SK-N-SH treated with all-trans-retinoic acid at 6 μM for 48 hours (cell line): ENCODE measurements around the gene AHCYL2.

ENCODE experiments used
- ATAC-seq: fragments of 200-7000 bp; cut with Tn5 transposase; 3 replicates; pipeline ENCODE4 v1.9.1; 2020; ENCODE audit warnings: mild to moderate bottlenecking, moderate library complexity
- ARNTL ChIP-seq: fragments of 450-650 bp; formaldehyde crosslinking; IDR thresholded peaks from 2 replicates; pipeline ENCODE4 v1.5.0; 2020; ENCODE audit warnings: low read depth, mild to moderate bottlenecking, moderate library complexity, borderline replicate concordance
- BACH2 ChIP-seq: fragments of 250-450 bp; sonication (Bioruptor Pico); IDR thresholded peaks from 2 replicates; pipeline ENCODE4 v1.9.0; 2021; ENCODE audit warnings: mild to moderate bottlenecking, borderline replicate concordance
- CSDC2 ChIP-seq: fragments of 250-450 bp; sonication (Bioruptor Pico); IDR thresholded peaks from 2 replicates; pipeline ENCODE4 v1.5.0; 2020; ENCODE audit warnings: mild to moderate bottlenecking, moderate library complexity
- CSRNP3 ChIP-seq: fragments of 250-450 bp; sonication (Bioruptor Pico); IDR thresholded peaks from 2 replicates; pipeline ENCODE4 v1.5.1; 2021; ENCODE audit warnings: mild to moderate bottlenecking, moderate library complexity
- ESRRG ChIP-seq: fragments of 250-450 bp; sonication (Bioruptor Pico); IDR thresholded peaks from 2 replicates; pipeline ENCODE4 v1.6.1; 2021; ENCODE audit warnings: mild to moderate bottlenecking
- ISL1 ChIP-seq: fragments of 250-450 bp; sonication (Bioruptor Pico); IDR thresholded peaks from 2 replicates; pipeline ENCODE4 v2.1.2; 2022; ENCODE audit warnings: mild to moderate bottlenecking, moderate library complexity
- OSR1 ChIP-seq: fragments of 250-450 bp; sonication (Bioruptor Pico); IDR thresholded peaks from 2 replicates; pipeline ENCODE4 v1.8.0; 2022; ENCODE audit warnings: moderate library complexity, mild to moderate bottlenecking, inconsistent platforms
- RARB ChIP-seq: fragments of 250-450 bp; sonication (Bioruptor Pico); IDR thresholded peaks from 2 replicates; pipeline ENCODE4 v1.8.0; 2021; ENCODE audit warnings: mild to moderate bottlenecking, moderate library complexity
- TOX ChIP-seq: fragments of 250-450 bp; sonication (Bioruptor Pico); IDR thresholded peaks from 2 replicates; pipeline ENCODE4 v1.8.0; 2021; ENCODE audit warnings: mild to moderate bottlenecking, moderate library complexity, borderline replicate concordance
- ZC3H10 ChIP-seq: fragments of 250-450 bp; sonication (Bioruptor Pico); IDR thresholded peaks from 2 replicates; pipeline ENCODE4 v1.5.1; 2021; ENCODE audit warnings: mild to moderate bottlenecking, moderate library complexity
- ZFP3 ChIP-seq: fragments of 250-450 bp; sonication (Bioruptor Pico); IDR thresholded peaks from 2 replicates; pipeline ENCODE4 v1.5.0; 2020; ENCODE audit warnings: mild to moderate bottlenecking, moderate library complexity
- ZFP30 ChIP-seq: fragments of 450-650 bp; formaldehyde crosslinking; IDR thresholded peaks from 2 replicates; pipeline ENCODE4 v1.5.0; 2022; ENCODE audit warnings: mild to moderate bottlenecking, moderate library complexity
- ZNF565 ChIP-seq: fragments of 450-650 bp; formaldehyde crosslinking; conservative IDR thresholded peaks from 2 replicates; pipeline ENCODE4 v1.5.0; 2020; ENCODE audit warnings: low read depth, mild to moderate bottlenecking, moderate library complexity
- ZNF70 ChIP-seq: fragments of 450-650 bp; formaldehyde crosslinking; IDR thresholded peaks from 2 replicates; pipeline ENCODE4 v1.5.0; 2020; ENCODE audit warnings: mild to moderate bottlenecking, moderate library complexity
- ZNF8 ChIP-seq: fragments of 450-650 bp; formaldehyde crosslinking; IDR thresholded peaks from 2 replicates; pipeline ENCODE4 v1.5.0; 2020; ENCODE audit warnings: mild to moderate bottlenecking, moderate library complexity
- TF ChIP-seq, protein P1 (sequence below): fragments of 250-450 bp; sonication (Bioruptor Pico); IDR thresholded peaks from 2 replicates; pipeline ENCODE4 v1.5.0; 2020; ENCODE audit warnings: mild to moderate bottlenecking, moderate library complexity
- TF ChIP-seq, protein P2 (sequence below): fragments of 250-450 bp; sonication (Bioruptor Pico); IDR thresholded peaks from 2 replicates; pipeline ENCODE4 v1.5.1; 2020; ENCODE audit warnings: low read depth, mild to moderate bottlenecking, moderate library complexity
- TF ChIP-seq, protein P3 (sequence below): fragments of 250-450 bp; sonication (Bioruptor Pico); IDR thresholded peaks from 2 replicates; pipeline ENCODE4 v1.8.0; 2021; ENCODE audit warnings: low read depth, mild to moderate bottlenecking, moderate library complexity, borderline replicate concordance
- TF ChIP-seq, protein P4 (sequence below): fragments of 250-450 bp; sonication (Bioruptor Pico); IDR thresholded peaks from 2 replicates; pipeline ENCODE4 v1.8.0; 2020; ENCODE audit warnings: mild to moderate bottlenecking, moderate library complexity, borderline replicate concordance

The AHCYL2 gene

DNA sequence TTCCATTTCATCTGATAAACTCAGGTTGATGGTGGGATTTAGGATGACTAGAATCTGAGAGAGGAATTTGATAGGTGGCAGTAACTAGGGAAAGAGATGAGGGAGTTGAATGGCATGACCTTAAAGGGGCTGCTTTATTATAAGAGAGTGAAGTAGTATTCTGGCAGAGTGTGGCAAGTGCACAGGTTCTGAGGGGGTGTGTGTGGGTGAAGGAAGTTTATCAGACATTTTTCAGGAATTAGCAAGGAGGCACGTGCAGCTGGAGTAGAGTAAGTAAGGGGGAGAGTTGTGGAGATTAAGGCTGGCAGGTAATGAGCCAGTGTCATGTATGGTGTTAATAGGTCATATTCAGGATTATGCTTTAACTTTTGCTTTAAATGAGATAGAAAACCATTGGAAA, 40.5 kb downstream of the AHCYL2 start:
- ATAC-seq, result no peak
- no peak for TF ChIP-seq ESRRG (CRISPR knock-in tag)

GRCh38 chr7:129266181-129266580, 41.4 kb downstream of the AHCYL2 start:
- TF ChIP-seq CSDC2 (CRISPR knock-in tag), result no peak
- TF ChIP-seq ARNTL (CRISPR knock-in tag), result no peak
- TF ChIP-seq, protein P1, sequence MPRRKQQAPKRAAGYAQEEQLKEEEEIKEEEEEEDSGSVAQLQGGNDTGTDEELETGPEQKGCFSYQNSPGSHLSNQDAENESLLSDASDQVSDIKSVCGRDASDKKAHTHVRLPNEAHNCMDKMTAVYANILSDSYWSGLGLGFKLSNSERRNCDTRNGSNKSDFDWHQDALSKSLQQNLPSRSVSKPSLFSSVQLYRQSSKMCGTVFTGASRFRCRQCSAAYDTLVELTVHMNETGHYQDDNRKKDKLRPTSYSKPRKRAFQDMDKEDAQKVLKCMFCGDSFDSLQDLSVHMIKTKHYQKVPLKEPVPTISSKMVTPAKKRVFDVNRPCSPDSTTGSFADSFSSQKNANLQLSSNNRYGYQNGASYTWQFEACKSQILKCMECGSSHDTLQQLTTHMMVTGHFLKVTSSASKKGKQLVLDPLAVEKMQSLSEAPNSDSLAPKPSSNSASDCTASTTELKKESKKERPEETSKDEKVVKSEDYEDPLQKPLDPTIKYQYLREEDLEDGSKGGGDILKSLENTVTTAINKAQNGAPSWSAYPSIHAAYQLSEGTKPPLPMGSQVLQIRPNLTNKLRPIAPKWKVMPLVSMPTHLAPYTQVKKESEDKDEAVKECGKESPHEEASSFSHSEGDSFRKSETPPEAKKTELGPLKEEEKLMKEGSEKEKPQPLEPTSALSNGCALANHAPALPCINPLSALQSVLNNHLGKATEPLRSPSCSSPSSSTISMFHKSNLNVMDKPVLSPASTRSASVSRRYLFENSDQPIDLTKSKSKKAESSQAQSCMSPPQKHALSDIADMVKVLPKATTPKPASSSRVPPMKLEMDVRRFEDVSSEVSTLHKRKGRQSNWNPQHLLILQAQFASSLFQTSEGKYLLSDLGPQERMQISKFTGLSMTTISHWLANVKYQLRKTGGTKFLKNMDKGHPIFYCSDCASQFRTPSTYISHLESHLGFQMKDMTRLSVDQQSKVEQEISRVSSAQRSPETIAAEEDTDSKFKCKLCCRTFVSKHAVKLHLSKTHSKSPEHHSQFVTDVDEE, result 0 out of 2 replicates have a peak, but pooled peaks have one; percentile 24

DNA sequence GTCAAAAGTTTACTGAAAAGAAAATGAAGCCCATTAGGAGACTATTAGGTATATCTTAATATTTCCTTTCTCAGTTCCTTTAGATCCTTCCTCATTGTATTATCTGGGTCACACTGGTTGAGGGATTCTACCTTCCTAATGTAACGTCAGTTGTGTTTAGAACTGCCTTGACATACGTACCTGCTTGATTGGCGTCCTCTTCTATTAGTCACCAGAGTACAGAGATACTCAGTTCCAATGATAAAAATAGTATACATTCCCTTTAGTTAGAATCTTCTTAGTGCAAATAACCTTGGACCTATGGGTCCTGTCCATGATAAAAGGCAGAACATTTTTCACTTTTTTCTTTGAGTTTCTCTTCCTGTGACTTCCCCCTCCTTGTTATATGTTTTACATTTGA, 45.2 kb downstream of the AHCYL2 start:
- no peak for ATAC-seq
- TF ChIP-seq OSR1 (CRISPR knock-in tag) (no peak), ZNF565 (no peak), RARB (CRISPR knock-in tag) (no peak), ZC3H10 (CRISPR knock-in tag) (no peak), ARNTL (CRISPR knock-in tag) (no peak), ZNF70 (CRISPR knock-in tag) (no peak), ESRRG (CRISPR knock-in tag) (no peak), ZFP3 (CRISPR knock-in tag) (no peak), ZFP30 (CRISPR knock-in tag) (no peak), ISL1 (CRISPR knock-in tag) (no peak), CSDC2 (CRISPR knock-in tag) (no peak), TOX (CRISPR knock-in tag) (no peak), BACH2 (CRISPR knock-in tag) (no peak), CSRNP3 (no peak)
- TF ChIP-seq, protein P2, sequence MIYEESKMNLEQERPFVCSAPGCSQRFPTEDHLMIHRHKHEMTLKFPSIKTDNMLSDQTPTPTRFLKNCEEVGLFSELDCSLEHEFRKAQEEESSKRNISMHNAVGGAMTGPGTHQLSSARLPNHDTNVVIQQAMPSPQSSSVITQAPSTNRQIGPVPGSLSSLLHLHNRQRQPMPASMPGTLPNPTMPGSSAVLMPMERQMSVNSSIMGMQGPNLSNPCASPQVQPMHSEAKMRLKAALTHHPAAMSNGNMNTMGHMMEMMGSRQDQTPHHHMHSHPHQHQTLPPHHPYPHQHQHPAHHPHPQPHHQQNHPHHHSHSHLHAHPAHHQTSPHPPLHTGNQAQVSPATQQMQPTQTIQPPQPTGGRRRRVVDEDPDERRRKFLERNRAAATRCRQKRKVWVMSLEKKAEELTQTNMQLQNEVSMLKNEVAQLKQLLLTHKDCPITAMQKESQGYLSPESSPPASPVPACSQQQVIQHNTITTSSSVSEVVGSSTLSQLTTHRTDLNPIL, result no peak
- TF ChIP-seq, protein P3, sequence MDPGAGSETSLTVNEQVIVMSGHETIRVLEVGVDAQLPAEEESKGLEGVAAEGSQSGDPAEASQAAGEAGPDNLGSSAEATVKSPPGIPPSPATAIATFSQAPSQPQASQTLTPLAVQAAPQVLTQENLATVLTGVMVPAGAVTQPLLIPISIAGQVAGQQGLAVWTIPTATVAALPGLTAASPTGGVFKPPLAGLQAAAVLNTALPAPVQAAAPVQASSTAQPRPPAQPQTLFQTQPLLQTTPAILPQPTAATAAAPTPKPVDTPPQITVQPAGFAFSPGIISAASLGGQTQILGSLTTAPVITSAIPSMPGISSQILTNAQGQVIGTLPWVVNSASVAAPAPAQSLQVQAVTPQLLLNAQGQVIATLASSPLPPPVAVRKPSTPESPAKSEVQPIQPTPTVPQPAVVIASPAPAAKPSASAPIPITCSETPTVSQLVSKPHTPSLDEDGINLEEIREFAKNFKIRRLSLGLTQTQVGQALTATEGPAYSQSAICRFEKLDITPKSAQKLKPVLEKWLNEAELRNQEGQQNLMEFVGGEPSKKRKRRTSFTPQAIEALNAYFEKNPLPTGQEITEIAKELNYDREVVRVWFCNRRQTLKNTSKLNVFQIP, result no peak
- TF ChIP-seq, protein P1, result no peak

More at GRCh38 chr7:129266181-129266580, 41.4 kb downstream of the AHCYL2 start:
- no peak for ATAC-seq

- ATAC-seq, result peak; percentile 94
- TF ChIP-seq, protein P3, result no peak
- TF ChIP-seq, protein P4, sequence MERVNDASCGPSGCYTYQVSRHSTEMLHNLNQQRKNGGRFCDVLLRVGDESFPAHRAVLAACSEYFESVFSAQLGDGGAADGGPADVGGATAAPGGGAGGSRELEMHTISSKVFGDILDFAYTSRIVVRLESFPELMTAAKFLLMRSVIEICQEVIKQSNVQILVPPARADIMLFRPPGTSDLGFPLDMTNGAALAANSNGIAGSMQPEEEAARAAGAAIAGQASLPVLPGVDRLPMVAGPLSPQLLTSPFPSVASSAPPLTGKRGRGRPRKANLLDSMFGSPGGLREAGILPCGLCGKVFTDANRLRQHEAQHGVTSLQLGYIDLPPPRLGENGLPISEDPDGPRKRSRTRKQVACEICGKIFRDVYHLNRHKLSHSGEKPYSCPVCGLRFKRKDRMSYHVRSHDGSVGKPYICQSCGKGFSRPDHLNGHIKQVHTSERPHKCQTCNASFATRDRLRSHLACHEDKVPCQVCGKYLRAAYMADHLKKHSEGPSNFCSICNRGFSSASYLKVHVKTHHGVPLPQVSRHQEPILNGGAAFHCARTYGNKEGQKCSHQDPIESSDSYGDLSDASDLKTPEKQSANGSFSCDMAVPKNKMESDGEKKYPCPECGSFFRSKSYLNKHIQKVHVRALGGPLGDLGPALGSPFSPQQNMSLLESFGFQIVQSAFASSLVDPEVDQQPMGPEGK (CRISPR knock-in tag), result no peak
- TF ChIP-seq ISL1 (CRISPR knock-in tag) (peak; percentile 84), ZNF70 (CRISPR knock-in tag) (peak; percentile 61; the same call in 1 of the 2 replicates), ZNF8 (CRISPR knock-in tag) (0 out of 2 replicates have a peak, but pooled peaks have one; percentile 48), BACH2 (CRISPR knock-in tag) (peak; percentile 77; the same call in 1 of the 2 replicates), ZFP30 (CRISPR knock-in tag) (no peak)
These were observed 46.9 kb downstream of the AHCYL2 start for GRCh38 chr7:129271500-129272355.
